B cell (primary cell): ENCODE data around the gene MDFI. TPM values are rescaled to one million over a fixed set of nuclear protein-coding genes. Genes with fewer than 3 reads are reported as not detected.

Source experiments
- ATAC-seq: fragments of 200-7000 bp; cut with Tn5 transposase; one replicate; pipeline ENCODE4 v1.10.0; 2021; ENCODE audit warnings: low read depth, mild to moderate bottlenecking, moderate number of reproducible peaks, moderate library complexity
- CTCF ChIA-PET: fragments of 350-600 bp; sonication (Branson Sonifier 250); formaldehyde crosslinking; loops from one replicate; lab custom pipeline; 2021; ENCODE audit warnings: antibody characterized with exemption, inconsistent platforms; lab: Charles Lee
- POLR2A ChIA-PET: fragments of 350-600 bp; sonication (Branson Sonifier 250); formaldehyde crosslinking; loops from one replicate; lab custom pipeline; 2021; ENCODE audit warnings: antibody characterized with exemption; lab: Charles Lee
- DNase-seq: peaks from one replicate; pipeline ENCODE4 v3.0.0; 2013
- H2AFZ ChIP-seq: 2 replicates; pipeline ENCODE4 v1.6.1; 2012; ENCODE audit warnings: mild to moderate bottlenecking, low read depth, low read length; ENCODE audit not compliant: insufficient read depth, poor library complexity, severe bottlenecking
- H3K27ac ChIP-seq, 2 donors: 1 replicate in 1 of 2; 2 replicates in 1 of 2; pipeline ENCODE4 v1.5.1; 2012 to 2013; ENCODE audit warnings: low read length in 2 of 2, mild to moderate bottlenecking in 2 of 2, moderate library complexity in 1 of 2
- H3K27me3 ChIP-seq, 4 experiments: fragments of 200-600 bp in 1 of 4; sonication (generic) in 1 of 4; replicated peaks in 1 of 4; 1 replicate in 2 of 4; 2 replicates in 2 of 4; pipeline versions ENCODE4 v1.6.1 to v1.7.0; 2013 to 2016; ENCODE audit warnings: low read length in 3 of 4, mild to moderate bottlenecking in 2 of 4, mixed read lengths in 1 of 4, moderate library complexity in 1 of 4; ENCODE audit not compliant: insufficient read depth in 4 of 4, control insufficient read depth in 3 of 4; ENCODE audit errors: control extremely low read depth in 1 of 4
- H3K36me3 ChIP-seq, 2 experiments: replicated peaks in 1 of 2; 1 replicate in 1 of 2; 2 replicates in 1 of 2; pipeline versions ENCODE4 v1.6.1 to v1.7.1; 2013; ENCODE audit warnings: low read length in 1 of 2; ENCODE audit not compliant: insufficient read depth in 2 of 2, control insufficient read depth in 1 of 2; ENCODE audit errors: control extremely low read depth in 1 of 2, extremely low read depth in 1 of 2
- H3K4me1 ChIP-seq, 2 donors: fragments of 200-600 bp in 1 of 2; sonication (generic) in 1 of 2; 1 replicate in 1 of 2; 2 replicates in 1 of 2; pipeline versions ENCODE4 v1.5.1 to v1.6.1; 2013 to 2017; ENCODE audit warnings: low read length in 2 of 2; ENCODE audit not compliant: control insufficient read depth in 2 of 2, insufficient read depth in 2 of 2
- H3K4me2 ChIP-seq: replicated peaks from 2 replicates; pipeline ENCODE3; 2012; ENCODE audit warnings: mild to moderate bottlenecking, low read depth, low read length; ENCODE audit not compliant: poor library complexity, severe bottlenecking
- H3K4me3 ChIP-seq, 5 experiments: fragments of 200-600 bp in 1 of 5; sonication (generic) in 1 of 5; 1 replicate in 3 of 5; 2 replicates in 2 of 5; pipeline versions ENCODE4 v1.5.1 to v1.7.0; 2011 to 2016; ENCODE audit warnings: low read length in 4 of 5, mild to moderate bottlenecking in 4 of 5, low read depth in 2 of 5, control low read depth in 1 of 5, moderate library complexity in 1 of 5; ENCODE audit not compliant: insufficient read depth in 1 of 5; ENCODE audit errors: control extremely low read depth in 1 of 5, extremely low read depth in 1 of 5
- H3K79me2 ChIP-seq: fragments of 200-600 bp; sonication (generic); one replicate; pipeline ENCODE4 v1.6.0; 2016; ENCODE audit warnings: low read length; ENCODE audit not compliant: control insufficient read depth, insufficient read depth
- H3K9ac ChIP-seq: fragments of 200-600 bp; sonication (generic); 2 replicates; pipeline ENCODE4 v1.6.1; 2017; ENCODE audit warnings: mild to moderate bottlenecking, low read length, moderate library complexity
- H3K9me3 ChIP-seq, 3 donors: one replicate each; pipeline versions ENCODE4 v1.6.1 to v1.7.1; 2013; ENCODE audit warnings: low read length in 2 of 3; ENCODE audit not compliant: control insufficient read depth in 2 of 3, insufficient read depth in 1 of 3; ENCODE audit errors: control extremely low read depth in 1 of 3
- H4K20me1 ChIP-seq: 2 replicates; pipeline ENCODE4 v1.6.0; 2012; ENCODE audit warnings: mild to moderate bottlenecking, low read length; ENCODE audit not compliant: insufficient read depth, control insufficient read depth, poor library complexity, severe bottlenecking
- H3K27ac Mint-ChIP-seq: one replicate; pipeline ENCODE4 v1.8.0; 2021; ENCODE audit warnings: mixed read lengths
- H3K27me3 Mint-ChIP-seq: one replicate; pipeline ENCODE4 v1.8.0; 2021; ENCODE audit warnings: mixed read lengths
- H3K4me1 Mint-ChIP-seq: one replicate; pipeline ENCODE4 v1.8.0; 2021; ENCODE audit warnings: mixed read lengths
- H3K4me3 Mint-ChIP-seq: one replicate; pipeline ENCODE4 v1.8.0; 2021; ENCODE audit warnings: mixed read lengths
- H3K9me3 Mint-ChIP-seq: one replicate; pipeline ENCODE4 v1.8.0; 2022; ENCODE audit warnings: mixed read lengths; ENCODE audit not compliant: insufficient read depth
- CTCF ChIP-seq: fragments of 200-600 bp; IDR thresholded peaks from one replicate; pipeline ENCODE4 v1.8.0; 2022; ENCODE audit warnings: antibody characterized with exemption, mild to moderate bottlenecking
- EZH2 ChIP-seq: IDR thresholded peaks from 2 replicates; pipeline ENCODE4 v1.6.1; 2012; ENCODE audit warnings: borderline replicate concordance, low read depth, mild to moderate bottlenecking, moderate library complexity, low read length; ENCODE audit not compliant: insufficient read depth, poor library complexity, severe bottlenecking
- WGBS: methylation state at CpG from one replicate; pipeline ENCODE4 v1.1.5; 2013; ENCODE audit warnings: missing lambda C conversion rate; ENCODE audit not compliant: insufficient coverage; 5-methylcytosine and 5-hydroxymethylcytosine counted together
- intact Hi-C: fragments of 100-400 bp; cut with micrococcal nuclease; formaldehyde crosslinking; loops from one replicate; pipeline ENCODE4 v1.10.0; 2022
- polyA plus RNA-seq: library from polyadenylated mRNA; depleted of rRNA; stranded (reverse); fragments of >200 nt; gene quantifications from 2 replicates; pipeline ENCODE4 v1.2.3, GENCODE V29; 2012
- total RNA-seq, 2 donors: library from RNA; stranded (reverse); fragments of 120-200 nt in 1 of 2; gene quantifications; 1 replicate in 1 of 2; 2 replicates in 1 of 2; pipeline versions ENCODE4 v1.2.3 to v1.2.4, GENCODE V29; 2013 to 2022

The MDFI gene
- total and polyA plus RNA-seq, 2 donors (not counting 1 experiment from before 2014, with no cell fraction given): not detected

DNA sequence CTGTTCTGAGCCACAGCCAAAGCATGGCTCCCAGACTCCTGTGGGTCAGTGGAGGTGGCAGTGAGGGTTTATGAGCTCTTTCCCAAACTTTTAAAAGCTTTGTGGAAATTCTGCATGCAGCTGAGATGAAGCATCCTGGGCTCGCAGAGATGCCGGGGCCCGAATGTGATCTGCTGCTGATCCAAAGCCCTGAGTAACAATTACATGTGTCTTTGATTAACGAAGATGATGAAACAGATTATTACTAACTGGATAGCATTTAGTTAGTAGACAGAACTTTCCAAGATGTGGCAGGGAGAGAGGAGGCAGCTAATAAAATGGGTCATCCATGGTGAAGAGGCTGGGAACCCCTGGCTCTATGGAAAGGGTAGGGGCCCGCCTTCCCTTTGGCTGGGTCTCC is 43.9 kb upstream of the MDFI start:
- H3K4me2 ChIP-seq: no peak overlapping the region
- H3K9me3 ChIP-seq: no peaks in the 10 kb centered on the region
- no peak overlapping the region for H2AFZ ChIP-seq
- H4K20me1 ChIP-seq: no peaks in the 10 kb centered on the region
- ATAC-seq: no peak
- H3K79me2 ChIP-seq: no peaks in the 10 kb centered on the region
- H3K4me3 Mint-ChIP-seq: no peak overlapping the region
- intact Hi-C loops: no loop called here
- WGBS: 97% methylated on average over 4 of the region's 5 CpGs
- H3K27me3 ChIP-seq: no peaks in the 10 kb centered on the region
- H3K27ac ChIP-seq: no peak overlapping the region
- H3K4me3 ChIP-seq: no peak overlapping the region
- H3K9me3 Mint-ChIP-seq: no peaks in the 10 kb centered on the region
- peaks cover 0 to 39% of the 10 kb centered on the region in 2 experiments for H3K36me3 ChIP-seq
- CTCF ChIA-PET: interaction anchor here (0.9 to 11.9 kb wide), 8 partner anchors 9 to 287 kb away, joined by 3 to 181 read pairs (median 7); partner anchors contain the start of gene TOMM6
- H3K4me1 ChIP-seq: peaks cover 0 to 3% of the 10 kb centered on the region in 2 donors
- no peaks in the 10 kb centered on the region for H3K27me3 Mint-ChIP-seq
- no peak overlapping the region for H3K9ac ChIP-seq
- DNase-seq: no peak
- TF ChIP-seq EZH2 (no peak), CTCF (no peak)
- peaks cover 2% of the 10 kb centered on the region for H3K4me1 Mint-ChIP-seq
- POLR2A ChIA-PET: interaction anchor here (0.6 kb wide), 1 partner anchor 139 kb away, joined by 4 read pairs; no protein-coding TSS in a partner anchor
- H3K27ac Mint-ChIP-seq: no peak overlapping the region

GRCh38 chr6:41594766-41595165 is 43.5 kb upstream of the MDFI start:
- Mint-ChIP-seq H3K27me3 (no peaks in the 10 kb centered on the region), H3K4me3 (no peak overlapping the region), H3K4me1 (peaks cover 2% of the 10 kb centered on the region), H3K9me3 (no peaks in the 10 kb centered on the region), H3K27ac (no peak overlapping the region)
- Histone ChIP-seq H3K9ac (no peak overlapping the region), H2AFZ (no peak overlapping the region), H3K79me2 (no peaks in the 10 kb centered on the region), H3K9me3 (no peaks in the 10 kb centered on the region), H4K20me1 (no peaks in the 10 kb centered on the region), H3K4me1 (peaks cover 0 to 3% of the 10 kb centered on the region in 2 donors), H3K4me2 (no peak overlapping the region), H3K4me3 (no peak overlapping the region), H3K27ac (no peak overlapping the region), H3K36me3 (peaks cover 0 to 39% of the 10 kb centered on the region in 2 experiments), H3K27me3 (no peaks in the 10 kb centered on the region)
- TF ChIP-seq EZH2 (no peak), CTCF (no peak)
- ChIA-PET POLR2A (interaction anchor here (0.6 kb wide), 1 partner anchor 138 kb away, joined by 4 read pairs; no protein-coding TSS in a partner anchor), CTCF (interaction anchor here (0.9 to 11.9 kb wide), 8 partner anchors 9 to 288 kb away, joined by 3 to 181 read pairs (median 7); partner anchors contain the start of gene TOMM6)
- no peak for DNase-seq
- intact Hi-C loops: no loop called here
- ATAC-seq: no peak
- WGBS: 98% methylated on average over 14 of the region's 15 CpGs
